B cell (primary cell): ENCODE results near the gene GPRC5D. TPM values are rescaled to one million over a fixed set of nuclear protein-coding genes. Genes with fewer than 3 reads are reported as not detected.

Experiments
- ATAC-seq: fragments of 200-7000 bp; cut with Tn5 transposase; one replicate; pipeline ENCODE4 v1.10.0; 2021; ENCODE audit warnings: low read depth, mild to moderate bottlenecking, moderate number of reproducible peaks, moderate library complexity
- CTCF ChIA-PET: fragments of 350-600 bp; sonication (Branson Sonifier 250); formaldehyde crosslinking; loops from one replicate; lab custom pipeline; 2021; ENCODE audit warnings: antibody characterized with exemption, inconsistent platforms; lab: Charles Lee
- POLR2A ChIA-PET: fragments of 350-600 bp; sonication (Branson Sonifier 250); formaldehyde crosslinking; loops from one replicate; lab custom pipeline; 2021; ENCODE audit warnings: antibody characterized with exemption; lab: Charles Lee
- DNase-seq: peaks from one replicate; pipeline ENCODE4 v3.0.0; 2013
- H2AFZ ChIP-seq: 2 replicates; pipeline ENCODE4 v1.6.1; 2012; ENCODE audit warnings: mild to moderate bottlenecking, low read depth, low read length; ENCODE audit not compliant: insufficient read depth, poor library complexity, severe bottlenecking
- H3K27ac ChIP-seq, 2 donors: 1 replicate in 1 of 2; 2 replicates in 1 of 2; pipeline ENCODE4 v1.5.1; 2012 to 2013; ENCODE audit warnings: low read length in 2 of 2, mild to moderate bottlenecking in 2 of 2, moderate library complexity in 1 of 2
- H3K27me3 ChIP-seq, 4 experiments: fragments of 200-600 bp in 1 of 4; sonication (generic) in 1 of 4; replicated peaks in 1 of 4; 1 replicate in 2 of 4; 2 replicates in 2 of 4; pipeline versions ENCODE4 v1.6.1 to v1.7.0; 2013 to 2016; ENCODE audit warnings: low read length in 3 of 4, mild to moderate bottlenecking in 2 of 4, mixed read lengths in 1 of 4, moderate library complexity in 1 of 4; ENCODE audit not compliant: insufficient read depth in 4 of 4, control insufficient read depth in 3 of 4; ENCODE audit errors: control extremely low read depth in 1 of 4
- H3K36me3 ChIP-seq, 2 experiments: replicated peaks in 1 of 2; 1 replicate in 1 of 2; 2 replicates in 1 of 2; pipeline versions ENCODE4 v1.6.1 to v1.7.1; 2013; ENCODE audit warnings: low read length in 1 of 2; ENCODE audit not compliant: insufficient read depth in 2 of 2, control insufficient read depth in 1 of 2; ENCODE audit errors: control extremely low read depth in 1 of 2, extremely low read depth in 1 of 2
- H3K4me1 ChIP-seq, 2 donors: fragments of 200-600 bp in 1 of 2; sonication (generic) in 1 of 2; 1 replicate in 1 of 2; 2 replicates in 1 of 2; pipeline versions ENCODE4 v1.5.1 to v1.6.1; 2013 to 2017; ENCODE audit warnings: low read length in 2 of 2; ENCODE audit not compliant: control insufficient read depth in 2 of 2, insufficient read depth in 2 of 2
- H3K4me2 ChIP-seq: replicated peaks from 2 replicates; pipeline ENCODE3; 2012; ENCODE audit warnings: mild to moderate bottlenecking, low read depth, low read length; ENCODE audit not compliant: poor library complexity, severe bottlenecking
- H3K4me3 ChIP-seq, 5 experiments: fragments of 200-600 bp in 1 of 5; sonication (generic) in 1 of 5; 1 replicate in 3 of 5; 2 replicates in 2 of 5; pipeline versions ENCODE4 v1.5.1 to v1.7.0; 2011 to 2016; ENCODE audit warnings: low read length in 4 of 5, mild to moderate bottlenecking in 4 of 5, low read depth in 2 of 5, control low read depth in 1 of 5, moderate library complexity in 1 of 5; ENCODE audit not compliant: insufficient read depth in 1 of 5; ENCODE audit errors: control extremely low read depth in 1 of 5, extremely low read depth in 1 of 5
- H3K79me2 ChIP-seq: fragments of 200-600 bp; sonication (generic); one replicate; pipeline ENCODE4 v1.6.0; 2016; ENCODE audit warnings: low read length; ENCODE audit not compliant: control insufficient read depth, insufficient read depth
- H3K9ac ChIP-seq: fragments of 200-600 bp; sonication (generic); 2 replicates; pipeline ENCODE4 v1.6.1; 2017; ENCODE audit warnings: mild to moderate bottlenecking, low read length, moderate library complexity
- H3K9me3 ChIP-seq, 3 donors: one replicate each; pipeline versions ENCODE4 v1.6.1 to v1.7.1; 2013; ENCODE audit warnings: low read length in 2 of 3; ENCODE audit not compliant: control insufficient read depth in 2 of 3, insufficient read depth in 1 of 3; ENCODE audit errors: control extremely low read depth in 1 of 3
- H4K20me1 ChIP-seq: 2 replicates; pipeline ENCODE4 v1.6.0; 2012; ENCODE audit warnings: mild to moderate bottlenecking, low read length; ENCODE audit not compliant: insufficient read depth, control insufficient read depth, poor library complexity, severe bottlenecking
- H3K27ac Mint-ChIP-seq: one replicate; pipeline ENCODE4 v1.8.0; 2021; ENCODE audit warnings: mixed read lengths
- H3K27me3 Mint-ChIP-seq: one replicate; pipeline ENCODE4 v1.8.0; 2021; ENCODE audit warnings: mixed read lengths
- H3K4me1 Mint-ChIP-seq: one replicate; pipeline ENCODE4 v1.8.0; 2021; ENCODE audit warnings: mixed read lengths
- H3K4me3 Mint-ChIP-seq: one replicate; pipeline ENCODE4 v1.8.0; 2021; ENCODE audit warnings: mixed read lengths
- H3K9me3 Mint-ChIP-seq: one replicate; pipeline ENCODE4 v1.8.0; 2022; ENCODE audit warnings: mixed read lengths; ENCODE audit not compliant: insufficient read depth
- EZH2 ChIP-seq: IDR thresholded peaks from 2 replicates; pipeline ENCODE4 v1.6.1; 2012; ENCODE audit warnings: borderline replicate concordance, low read depth, mild to moderate bottlenecking, moderate library complexity, low read length; ENCODE audit not compliant: insufficient read depth, poor library complexity, severe bottlenecking
- WGBS: methylation state at CpG from one replicate; pipeline ENCODE4 v1.1.5; 2013; ENCODE audit warnings: missing lambda C conversion rate; ENCODE audit not compliant: insufficient coverage; 5-methylcytosine and 5-hydroxymethylcytosine counted together
- intact Hi-C: fragments of 100-400 bp; cut with micrococcal nuclease; formaldehyde crosslinking; loops from one replicate; pipeline ENCODE4 v1.10.0; 2022
- polyA plus RNA-seq: library from polyadenylated mRNA; depleted of rRNA; stranded (reverse); fragments of >200 nt; gene quantifications from 2 replicates; pipeline ENCODE4 v1.2.3, GENCODE V29; 2012
- total RNA-seq, 2 donors: library from RNA; stranded (reverse); fragments of 120-200 nt in 1 of 2; gene quantifications; 1 replicate in 1 of 2; 2 replicates in 1 of 2; pipeline versions ENCODE4 v1.2.3 to v1.2.4, GENCODE V29; 2013 to 2022
- TF ChIP-seq, protein P1 (sequence below): fragments of 200-600 bp; IDR thresholded peaks from one replicate; pipeline ENCODE4 v1.8.0; 2022; ENCODE audit warnings: antibody characterized with exemption, mild to moderate bottlenecking

GPRC5D gene
- total and polyA plus RNA-seq, 2 donors (not counting 1 experiment from before 2014, with no cell fraction given) = 0.47 to 7.7 TPM

DNA sequence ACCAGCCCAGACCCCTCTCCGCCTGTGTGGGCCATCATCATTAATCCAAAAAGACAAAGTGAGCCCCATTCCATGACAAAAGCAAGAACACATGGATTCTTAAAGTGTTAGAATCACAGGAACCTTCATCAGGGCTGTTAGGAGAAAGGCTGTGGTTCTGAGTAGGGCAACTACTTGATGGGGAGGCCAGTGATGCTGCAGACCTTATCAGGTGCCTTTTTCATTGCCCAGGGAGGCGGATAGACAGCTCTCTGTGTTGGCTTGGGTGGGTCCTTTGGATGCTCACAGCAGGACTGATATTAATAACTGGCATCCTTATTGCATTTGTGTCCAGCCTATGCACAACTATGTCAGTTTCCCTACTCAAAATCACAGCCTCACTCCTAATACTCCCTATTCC, 45.8 kb upstream of the GPRC5D start:
- intact Hi-C loops = no loop called here
- Histone ChIP-seq H3K36me3 (no peaks in the 10 kb centered on the region), H2AFZ (no peak overlapping the region), H3K9ac (no peak overlapping the region), H3K4me2 (no peak overlapping the region), H3K27me3 (peaks cover 0 to 3% (median 0%) of the 10 kb centered on the region in 4 experiments), H3K79me2 (no peaks in the 10 kb centered on the region), H4K20me1 (no peaks in the 10 kb centered on the region), H3K9me3 (no peaks in the 10 kb centered on the region), H3K27ac (no peak overlapping the region), H3K4me1 (peaks cover 12 to 20% of the 10 kb centered on the region in 2 donors), H3K4me3 (no peak overlapping the region)
- no peaks in the 10 kb centered on the region for H3K27me3 Mint-ChIP-seq
- H3K27ac Mint-ChIP-seq = no peak overlapping the region
- H3K4me3 Mint-ChIP-seq = no peak overlapping the region
- ATAC-seq (no peak), DNase-seq (no peak)
- TF ChIP-seq, protein P1, sequence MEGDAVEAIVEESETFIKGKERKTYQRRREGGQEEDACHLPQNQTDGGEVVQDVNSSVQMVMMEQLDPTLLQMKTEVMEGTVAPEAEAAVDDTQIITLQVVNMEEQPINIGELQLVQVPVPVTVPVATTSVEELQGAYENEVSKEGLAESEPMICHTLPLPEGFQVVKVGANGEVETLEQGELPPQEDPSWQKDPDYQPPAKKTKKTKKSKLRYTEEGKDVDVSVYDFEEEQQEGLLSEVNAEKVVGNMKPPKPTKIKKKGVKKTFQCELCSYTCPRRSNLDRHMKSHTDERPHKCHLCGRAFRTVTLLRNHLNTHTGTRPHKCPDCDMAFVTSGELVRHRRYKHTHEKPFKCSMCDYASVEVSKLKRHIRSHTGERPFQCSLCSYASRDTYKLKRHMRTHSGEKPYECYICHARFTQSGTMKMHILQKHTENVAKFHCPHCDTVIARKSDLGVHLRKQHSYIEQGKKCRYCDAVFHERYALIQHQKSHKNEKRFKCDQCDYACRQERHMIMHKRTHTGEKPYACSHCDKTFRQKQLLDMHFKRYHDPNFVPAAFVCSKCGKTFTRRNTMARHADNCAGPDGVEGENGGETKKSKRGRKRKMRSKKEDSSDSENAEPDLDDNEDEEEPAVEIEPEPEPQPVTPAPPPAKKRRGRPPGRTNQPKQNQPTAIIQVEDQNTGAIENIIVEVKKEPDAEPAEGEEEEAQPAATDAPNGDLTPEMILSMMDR = no peak
- no peak for TF ChIP-seq EZH2
- CTCF ChIA-PET = interaction anchor here (1.3 to 1.5 kb wide), 2 partner anchors 12 to 214 kb away, joined by 5 read pairs; no protein-coding TSS in a partner anchor
- WGBS = 33% methylated on average over 1 of the region's 2 CpGs
- POLR2A ChIA-PET = interaction anchor here (0.6 kb wide), 1 partner anchor 272 kb away, joined by 5 read pairs; no protein-coding TSS in a partner anchor
- H3K9me3 Mint-ChIP-seq = no peaks in the 10 kb centered on the region
- H3K4me1 Mint-ChIP-seq = peaks cover 36% of the 10 kb centered on the region

DNA sequence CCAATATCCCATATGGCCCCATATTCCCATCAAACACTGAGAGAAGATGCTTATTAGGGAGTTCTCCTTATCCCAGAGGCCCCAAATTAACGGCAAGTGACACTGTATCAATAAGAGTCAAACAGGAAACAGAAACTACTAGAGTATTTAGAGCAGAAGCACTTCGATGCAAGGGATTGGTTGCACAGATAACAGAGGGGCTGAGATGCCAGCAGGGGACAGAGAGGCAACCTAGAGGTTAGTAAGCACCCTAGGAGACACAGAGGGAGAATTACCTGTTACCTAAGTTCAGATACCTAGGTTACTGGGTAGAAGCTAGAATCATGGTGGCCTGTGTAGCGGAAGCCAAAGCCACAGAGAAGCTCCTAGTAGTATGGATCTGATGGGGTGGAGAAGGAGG, 45.2 kb upstream of the GPRC5D start:
- POLR2A ChIA-PET = no interaction called here
- H3K27me3 ChIP-seq = peaks cover 0 to 3% (median 0%) of the 10 kb centered on the region in 4 experiments
- no peak for ATAC-seq
- Mint-ChIP-seq H3K27ac (no peak overlapping the region), H3K9me3 (no peaks in the 10 kb centered on the region), H3K4me1 (peaks cover 40% of the 10 kb centered on the region), H3K27me3 (no peaks in the 10 kb centered on the region), H3K4me3 (no peak overlapping the region)
- H3K4me2 ChIP-seq = no peak overlapping the region
- 67% methylated on average over 2 of the region's 3 CpGs for WGBS
- no peak overlapping the region for H3K27ac ChIP-seq
- intact Hi-C loops = no loop called here
- H3K36me3 ChIP-seq = no peaks in the 10 kb centered on the region
- no peak for DNase-seq
- peaks cover 15 to 25% of the 10 kb centered on the region in 2 donors for H3K4me1 ChIP-seq
- no peaks in the 10 kb centered on the region for H4K20me1 ChIP-seq
- CTCF ChIA-PET = interaction anchor here (1.3 to 1.5 kb wide), 2 partner anchors 11 to 215 kb away, joined by 5 read pairs; no protein-coding TSS in a partner anchor
- no peak for TF ChIP-seq EZH2
- TF ChIP-seq, protein P1 = no peak
- H3K9ac ChIP-seq = no peak overlapping the region
- H3K4me3 ChIP-seq = no peak overlapping the region
- H3K9me3 ChIP-seq = no peaks in the 10 kb centered on the region
- no peaks in the 10 kb centered on the region for H3K79me2 ChIP-seq
- H2AFZ ChIP-seq = no peak overlapping the region
